Dedifferentiated amniotic fluid mesenchymal stem cell (primary cell): Measurements from ENCODE around the gene GUCY1A2.

Experiments
- DNase-seq: peaks from one replicate; pipeline ENCODE4 v3.0.0-alpha.2; 2016; ENCODE audit errors: extremely low spot score

The GUCY1A2 gene

DNA sequence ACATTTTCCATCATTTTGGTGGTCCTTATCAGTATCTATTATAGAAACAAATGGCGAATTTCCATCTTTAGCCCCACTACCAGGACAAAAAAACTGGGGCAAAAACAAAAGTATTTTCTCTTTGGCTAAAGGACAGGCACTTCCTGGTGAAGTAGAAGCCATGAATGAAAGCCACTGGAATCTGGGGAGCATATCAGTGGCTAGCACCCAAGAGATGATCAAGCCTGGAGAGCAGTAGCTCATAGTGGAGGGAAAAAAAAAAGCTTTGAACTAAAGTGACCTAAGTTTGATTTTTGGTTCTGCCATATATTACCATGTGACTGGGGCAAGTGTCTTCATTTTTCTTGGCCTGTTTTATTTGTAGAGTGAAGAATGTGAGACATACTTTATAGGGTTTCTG, 272.3 kb downstream of the GUCY1A2 start:
- no peak for DNase-seq

DNA sequence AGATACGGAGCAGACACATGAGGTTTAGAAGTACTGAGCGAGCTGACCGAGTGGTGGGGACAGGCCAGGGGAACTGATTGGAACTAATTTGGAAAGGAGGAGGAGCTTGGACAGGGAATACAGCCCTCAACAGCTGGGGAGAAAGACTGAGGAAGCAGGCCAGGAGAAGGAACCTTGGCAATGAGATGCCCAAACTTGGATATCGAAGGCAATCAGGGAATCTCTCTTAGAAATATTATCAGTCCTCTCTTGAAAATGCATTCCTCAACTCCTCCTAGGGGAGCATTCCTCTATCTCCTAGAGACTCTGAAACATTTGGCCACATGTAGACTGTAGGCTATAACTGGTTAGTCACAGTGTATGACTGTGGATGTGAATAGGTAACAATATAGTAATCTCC, 284.6 kb downstream of the GUCY1A2 start:
- DNase-seq: no peak

DNA sequence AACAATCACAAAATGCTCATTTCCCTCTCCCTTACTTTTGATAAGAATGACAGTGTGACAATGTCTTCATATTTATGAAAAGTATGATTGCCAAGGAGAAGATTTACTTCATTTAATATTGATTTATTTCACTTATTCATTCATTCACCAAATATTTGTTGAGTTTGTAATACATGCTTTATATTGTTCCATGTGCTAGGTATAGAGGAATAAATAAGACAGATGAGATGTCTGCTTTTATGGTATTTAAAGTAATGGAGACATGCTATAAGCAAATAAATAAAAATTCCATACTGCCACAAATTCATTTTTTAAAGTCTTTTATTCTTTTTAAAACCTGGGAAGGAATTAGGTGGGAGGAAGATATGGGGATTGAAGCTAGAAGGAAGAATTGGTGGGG, 289.4 kb downstream of the GUCY1A2 start:
- no peak for DNase-seq

DNA sequence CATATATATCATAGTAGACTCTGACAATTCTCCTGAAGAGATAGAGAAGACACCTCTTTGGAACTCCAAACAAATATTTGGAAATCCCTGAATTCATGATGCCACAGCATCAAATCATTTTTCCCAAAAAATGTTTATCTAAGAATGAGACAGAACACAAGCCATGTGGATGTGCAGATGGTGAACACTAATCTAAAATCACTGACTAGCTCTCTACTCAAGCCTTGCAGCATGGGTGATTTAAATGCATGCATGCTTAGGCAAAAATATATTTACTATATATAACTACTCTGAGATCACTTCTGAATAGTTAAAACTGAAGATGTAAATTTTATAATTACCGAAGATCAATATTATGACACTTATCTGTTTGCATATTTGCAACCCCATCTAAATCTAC, 289.9 kb downstream of the GUCY1A2 start:
- no peak for DNase-seq

DNA sequence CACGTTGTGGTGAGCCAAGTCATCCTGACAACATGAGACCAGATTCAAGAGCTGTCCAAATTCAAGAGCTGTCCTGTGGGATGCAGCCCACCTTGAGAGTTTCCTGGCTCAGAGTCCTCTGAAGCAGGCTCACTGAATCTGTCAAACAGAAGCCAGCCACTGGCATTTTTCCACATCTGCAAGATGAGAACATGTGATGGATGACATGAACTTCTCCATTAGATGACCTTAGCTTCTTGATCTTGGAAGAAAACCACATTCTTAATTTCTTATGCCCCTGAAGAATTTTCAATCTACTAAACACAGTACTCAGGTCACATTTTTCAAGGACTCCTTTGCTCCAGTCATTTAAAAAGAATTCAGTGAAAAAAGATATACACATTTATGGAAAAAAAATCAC, 291.0 kb downstream of the GUCY1A2 start:
- no peak for DNase-seq

DNA sequence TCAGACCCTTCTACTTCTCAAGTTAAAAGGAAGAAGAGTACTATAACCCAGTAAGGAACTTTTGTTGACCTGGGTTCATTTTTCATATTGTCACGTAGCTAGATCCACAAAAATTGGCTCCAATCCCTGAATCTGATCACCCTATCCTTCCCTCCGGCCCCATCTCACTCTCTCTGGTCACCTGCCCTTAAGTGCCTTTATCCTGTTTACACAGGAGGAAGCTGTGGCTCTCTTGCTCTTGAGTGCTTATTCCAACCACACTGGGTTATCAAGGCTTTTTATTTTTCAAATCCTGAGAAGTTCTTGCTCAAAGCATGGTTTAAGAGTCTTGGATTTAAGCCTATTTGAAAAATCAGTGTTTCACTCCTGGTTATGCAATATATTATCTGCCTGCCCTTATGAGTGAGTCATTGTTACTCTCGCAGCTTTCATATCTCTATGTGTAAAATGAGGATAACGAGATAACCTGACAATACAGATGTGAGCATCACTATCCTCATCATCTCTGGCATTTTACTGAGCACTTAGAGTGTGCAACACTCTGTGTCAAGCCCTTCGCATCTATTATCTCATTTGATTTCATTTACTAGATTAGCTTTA, 293.9 kb downstream of the GUCY1A2 start:
- DNase-seq: no peak

DNA sequence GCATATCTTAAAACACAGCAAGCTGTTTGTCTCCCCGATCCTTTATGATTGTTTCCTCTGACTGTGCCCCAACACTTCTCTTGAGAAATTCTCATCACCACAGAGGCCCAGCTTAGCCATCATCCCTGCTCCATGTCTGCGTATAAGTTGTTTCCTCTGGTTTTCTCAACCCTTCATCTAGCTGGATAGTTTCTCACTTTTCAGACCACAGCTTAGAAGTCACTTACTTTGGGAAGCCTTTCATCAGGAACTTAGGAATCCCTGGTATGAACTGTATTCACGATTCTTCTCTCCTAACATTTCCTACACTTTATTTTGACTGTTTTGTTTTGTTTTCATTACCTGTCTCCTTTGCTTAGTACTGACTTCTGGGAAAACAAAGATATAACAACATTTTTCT, 295.2 kb downstream of the GUCY1A2 start:
- no peak for DNase-seq

DNA sequence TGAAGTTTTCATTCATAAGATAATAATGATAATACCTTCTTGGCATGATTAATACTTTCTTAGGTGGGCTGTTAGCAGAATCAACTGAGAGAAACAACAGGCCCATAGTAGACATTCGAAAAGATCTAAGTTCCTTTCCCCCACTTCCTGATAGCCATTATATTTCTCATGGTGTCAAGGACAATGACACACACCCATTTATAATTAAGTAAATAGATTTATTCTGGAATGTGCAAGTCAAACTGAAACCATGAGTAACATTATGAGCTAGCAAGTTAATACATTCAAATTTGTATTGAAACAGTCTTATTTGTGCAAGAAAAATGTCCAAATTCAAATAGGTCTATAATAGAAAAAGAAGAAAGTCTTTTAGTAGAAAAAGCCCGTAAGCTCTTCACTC, 301.1 kb downstream of the GUCY1A2 start:
- DNase-seq: no peak

DNA sequence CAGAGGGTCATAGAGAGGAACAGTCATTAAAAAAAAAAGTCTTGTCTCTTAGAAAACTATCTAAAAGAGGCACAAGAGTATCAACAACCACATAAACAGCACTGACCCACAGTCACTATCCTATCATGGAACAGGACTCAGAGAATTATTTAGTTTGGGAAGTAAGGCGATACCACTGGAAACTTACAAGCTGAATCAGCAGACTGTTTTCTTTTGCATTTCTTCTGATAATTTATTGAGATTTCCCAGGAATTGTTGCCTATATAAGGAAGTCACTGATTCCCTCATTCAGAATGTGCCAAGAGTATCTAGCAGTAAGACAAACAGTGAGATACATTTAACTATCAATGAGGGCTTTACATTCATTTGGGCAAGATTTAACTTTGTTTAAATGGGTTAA, 304.1 kb downstream of the GUCY1A2 start:
- DNase-seq: no peak

DNA sequence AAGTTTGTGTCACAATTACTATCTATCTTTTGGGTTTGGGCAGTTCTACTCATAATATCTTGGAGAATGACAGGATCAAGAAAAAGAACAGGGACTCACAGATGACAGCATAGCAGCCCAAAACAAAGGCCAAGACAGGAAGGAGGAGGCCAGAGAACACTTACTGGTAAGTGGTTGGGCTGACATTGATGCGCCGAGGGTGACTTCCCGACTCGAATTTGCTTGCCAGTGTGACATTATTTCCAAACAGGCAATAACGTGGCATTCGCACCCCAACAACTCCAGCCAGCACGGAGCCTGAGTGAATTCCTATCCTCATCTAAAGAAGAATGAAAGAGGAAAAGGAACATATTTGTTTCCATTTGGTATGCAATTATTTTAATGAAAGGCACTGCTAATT, 309.9 kb downstream of the GUCY1A2 start:
- DNase-seq: no peak

DNA sequence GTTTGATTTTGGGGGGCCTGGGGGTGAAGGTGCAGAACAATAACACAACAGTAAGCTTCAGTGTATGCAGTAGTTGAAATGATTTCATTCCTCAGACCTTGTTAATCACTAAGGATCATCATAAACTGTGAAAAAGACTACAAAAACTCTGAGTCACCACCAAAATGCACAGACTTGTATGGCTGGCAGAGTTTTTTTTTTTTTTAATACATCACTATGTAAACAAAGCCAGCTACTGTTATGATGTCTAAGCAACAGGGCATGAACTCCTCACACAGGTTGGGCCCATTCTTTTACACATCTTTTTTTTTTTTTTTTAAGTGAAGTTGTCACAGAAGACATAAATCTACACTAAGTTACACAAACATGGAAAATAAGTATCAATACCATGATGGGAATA, 311.9 kb downstream of the GUCY1A2 start:
- no peak for DNase-seq

DNA sequence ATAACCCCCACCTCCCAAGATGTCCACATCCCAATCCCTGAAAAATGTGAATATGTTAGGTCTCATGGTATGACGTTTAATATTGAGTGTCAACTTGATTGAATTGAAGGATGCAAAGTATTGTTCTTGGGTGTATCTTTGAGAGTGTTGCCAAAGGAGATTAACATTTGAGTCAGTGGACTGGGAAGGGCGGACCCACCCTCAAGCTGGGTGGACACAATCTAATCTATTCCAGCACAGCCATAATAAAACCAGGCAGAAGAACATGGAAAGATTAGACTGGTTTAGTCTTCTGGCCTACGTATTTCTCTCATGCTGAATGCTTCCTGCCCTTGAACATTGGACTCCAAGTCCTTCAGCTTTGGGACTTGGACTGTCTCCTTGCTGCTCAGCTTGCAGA, 315.5 kb downstream of the GUCY1A2 start:
- DNase-seq: no peak

DNA sequence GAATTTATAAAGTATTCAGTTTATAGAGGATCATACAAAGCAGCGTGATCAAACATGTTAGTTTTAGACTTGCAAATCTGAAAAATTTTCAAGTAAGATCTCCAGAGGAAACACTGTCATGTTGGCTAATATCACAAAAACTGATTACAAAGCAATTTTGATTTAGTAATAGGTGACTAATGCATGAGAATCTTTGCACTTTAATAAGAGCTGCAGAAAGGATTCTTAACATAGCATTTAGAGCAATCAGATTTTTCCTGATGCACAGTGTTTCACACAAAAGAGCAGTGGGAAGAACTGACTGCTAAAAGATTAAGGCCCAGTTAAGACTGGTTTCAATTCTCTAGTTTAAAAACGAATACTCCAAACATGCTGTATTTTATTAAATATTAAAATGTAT, 321.2 kb downstream of the GUCY1A2 start:
- DNase-seq: peak; percentile 28

DNA sequence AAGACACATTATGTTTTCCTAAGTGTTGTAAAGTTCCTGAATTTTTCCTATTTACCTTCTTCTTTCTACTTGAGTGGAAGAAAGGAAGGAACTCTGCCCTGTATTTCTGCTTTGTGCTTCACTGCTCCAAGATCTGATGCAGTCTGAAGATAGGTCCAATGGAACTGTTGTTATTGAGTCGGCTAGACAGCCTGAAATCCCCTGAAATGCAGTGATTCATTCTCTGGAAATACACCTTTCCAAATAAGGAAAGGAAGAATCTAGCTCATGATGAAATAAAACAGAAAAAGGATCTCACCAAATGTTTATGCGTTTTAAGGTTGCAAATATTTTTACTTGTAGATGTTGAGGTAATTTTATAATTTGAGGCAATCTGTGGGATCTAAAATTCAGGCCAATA, 322.8 kb downstream of the GUCY1A2 start:
- DNase-seq: peak; percentile 62

DNA sequence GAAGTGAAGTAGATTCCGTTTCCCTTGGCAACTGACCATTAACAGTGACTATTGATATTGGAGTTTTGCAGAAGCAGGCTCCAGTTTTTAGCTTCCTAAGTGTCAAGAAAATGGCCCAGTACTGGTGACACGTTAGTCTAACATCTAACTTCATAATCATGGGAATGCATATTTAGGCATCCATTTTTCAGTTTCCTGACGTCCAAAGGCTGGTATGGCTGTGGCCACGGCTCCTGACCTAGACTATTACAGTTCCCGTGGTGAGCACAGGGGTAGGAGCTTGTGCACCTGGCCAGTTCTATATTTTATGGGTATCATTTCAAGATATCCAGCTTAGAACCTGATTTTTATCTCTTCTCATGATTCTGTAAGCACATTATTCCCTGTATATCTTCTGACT, 323.8 kb downstream of the GUCY1A2 start:
- DNase-seq: no peak

DNA sequence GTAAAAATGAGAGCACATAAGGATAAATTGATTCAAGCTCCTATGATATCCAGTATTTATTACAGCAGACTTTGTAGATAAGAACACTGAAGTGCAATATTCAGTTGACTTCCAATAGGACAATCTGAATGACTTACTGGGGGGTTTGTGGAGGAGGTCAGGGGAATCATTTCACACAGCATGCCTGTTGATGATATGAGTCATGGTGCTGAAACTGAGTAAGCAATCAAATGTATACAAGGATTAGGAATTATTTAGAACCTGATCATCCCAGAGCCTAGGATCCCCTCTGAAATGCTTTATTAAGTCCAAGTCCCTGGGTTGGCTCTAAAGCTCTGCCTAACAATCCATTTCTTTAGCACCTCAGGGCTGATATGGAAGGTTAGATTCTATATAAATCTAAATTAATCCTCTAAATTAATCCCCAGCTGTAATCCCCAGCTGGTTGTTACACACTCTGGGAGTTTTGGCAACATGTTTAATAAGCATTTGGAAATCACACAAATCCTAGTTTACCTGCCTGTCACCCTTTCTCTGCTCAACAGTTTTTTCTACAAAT, 326.4 kb downstream of the GUCY1A2 start:
- no peak for DNase-seq

DNA sequence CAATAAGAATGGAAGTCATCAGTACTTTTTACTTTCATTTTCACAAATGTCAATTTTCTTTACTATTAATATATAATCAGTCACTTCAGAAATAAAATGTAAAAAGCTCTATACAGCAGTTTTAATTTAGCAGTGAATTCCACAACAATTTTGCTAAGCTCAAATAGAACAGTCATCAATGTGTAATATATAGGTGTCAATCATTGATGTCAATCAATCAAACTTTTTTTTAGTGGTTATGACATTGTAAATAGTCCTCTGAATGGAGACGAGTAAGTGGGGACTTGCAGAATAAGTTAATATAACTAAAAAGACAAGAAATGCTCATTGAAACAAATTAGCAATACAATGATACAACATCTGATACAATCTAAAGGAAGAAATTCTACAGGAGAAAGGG, 327.4 kb downstream of the GUCY1A2 start:
- no peak for DNase-seq

DNA sequence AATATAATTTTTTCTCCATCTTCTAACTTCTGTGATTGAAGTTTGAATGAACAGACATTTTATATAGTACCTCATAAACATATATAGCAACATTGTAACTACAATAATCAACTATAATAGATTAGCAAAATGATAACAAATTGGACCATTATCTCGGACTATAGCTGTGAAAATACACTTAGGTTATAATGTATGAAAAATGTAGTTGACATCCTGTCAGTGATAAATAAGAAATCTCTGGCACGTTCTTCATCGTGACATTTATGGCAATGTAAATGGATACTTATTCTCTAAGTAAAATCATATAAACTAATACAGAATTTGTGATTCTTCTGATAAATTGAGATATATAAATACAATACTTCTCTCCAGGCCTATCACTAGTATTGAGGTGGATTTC, 333.3 kb downstream of the GUCY1A2 start:
- no peak for DNase-seq

DNA sequence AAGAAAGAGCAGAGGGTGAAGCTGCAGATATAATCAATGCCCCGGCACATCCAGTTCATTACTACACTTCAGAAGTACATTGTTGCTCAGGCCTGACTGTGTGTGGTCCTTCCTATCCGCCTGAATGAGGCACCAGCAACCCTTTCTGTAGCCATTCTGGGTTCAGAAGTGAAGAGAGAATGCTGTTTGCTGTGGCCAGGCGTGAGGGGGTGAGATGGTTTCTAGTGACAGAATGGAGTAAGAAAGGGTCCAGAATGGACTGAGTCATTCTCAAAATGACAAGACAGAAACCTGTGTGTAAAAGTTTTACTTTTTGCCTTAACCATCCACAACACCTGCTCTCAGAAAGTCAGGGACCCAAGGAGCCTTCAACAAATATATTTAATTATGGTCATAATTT, 334.8 kb downstream of the GUCY1A2 start:
- no peak for DNase-seq

DNA sequence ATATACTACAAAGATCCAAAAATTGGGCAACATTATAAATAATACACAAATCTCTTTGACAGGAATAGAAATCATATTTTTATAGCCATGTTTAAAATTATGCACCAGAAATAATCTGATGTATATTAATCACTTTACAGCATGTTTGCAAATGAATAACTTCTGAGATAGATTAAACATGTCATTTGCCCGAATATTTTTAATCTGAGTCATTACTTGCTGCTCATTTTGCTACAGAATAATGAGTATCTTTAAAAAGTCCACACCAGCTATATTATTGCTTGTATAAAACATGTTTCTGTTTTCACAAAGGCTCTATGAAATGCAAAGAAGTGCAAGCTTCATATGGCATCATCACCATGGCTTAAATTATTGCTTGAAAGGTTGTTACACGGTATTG, 336.8 kb downstream of the GUCY1A2 start:
- DNase-seq: no peak

DNA sequence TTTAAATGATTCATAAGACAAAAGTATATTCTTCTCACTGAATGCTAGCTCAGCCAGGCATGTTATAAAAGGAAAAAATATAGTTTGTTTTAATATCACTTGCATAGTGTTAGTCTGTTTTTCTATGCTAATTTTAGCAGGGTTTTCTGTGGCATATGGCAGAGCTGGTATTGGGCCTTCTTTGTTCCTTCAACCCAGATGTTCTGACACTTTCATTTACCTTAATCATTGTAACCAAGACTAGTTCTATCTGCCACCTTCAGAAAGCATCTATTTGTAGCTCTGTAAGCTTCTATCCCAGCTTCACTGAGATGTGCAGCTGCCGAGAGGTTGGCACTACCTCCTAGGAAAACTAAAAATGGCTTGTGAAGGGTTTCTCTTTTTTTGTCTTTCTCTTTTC, 338.7 kb downstream of the GUCY1A2 start:
- DNase-seq: no peak

DNA sequence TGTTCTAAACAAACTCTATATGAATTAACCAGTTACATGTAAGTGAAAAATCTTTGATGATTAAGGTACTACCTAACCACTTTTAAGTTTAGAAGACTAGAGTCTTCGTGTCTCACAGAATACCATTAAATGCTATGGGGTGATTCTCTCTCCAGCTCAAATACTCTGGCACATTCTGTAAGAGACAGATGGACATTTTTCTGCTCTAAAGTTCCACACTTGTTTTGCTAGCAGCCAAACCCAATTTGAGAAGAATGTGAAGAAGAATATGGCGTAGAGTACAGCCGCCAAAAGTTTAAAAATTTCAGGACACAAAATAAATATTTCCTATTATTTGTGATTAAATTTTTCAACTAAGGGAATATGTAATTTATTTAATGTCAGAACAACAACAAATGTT, 339.1 kb downstream of the GUCY1A2 start:
- no peak for DNase-seq

DNA sequence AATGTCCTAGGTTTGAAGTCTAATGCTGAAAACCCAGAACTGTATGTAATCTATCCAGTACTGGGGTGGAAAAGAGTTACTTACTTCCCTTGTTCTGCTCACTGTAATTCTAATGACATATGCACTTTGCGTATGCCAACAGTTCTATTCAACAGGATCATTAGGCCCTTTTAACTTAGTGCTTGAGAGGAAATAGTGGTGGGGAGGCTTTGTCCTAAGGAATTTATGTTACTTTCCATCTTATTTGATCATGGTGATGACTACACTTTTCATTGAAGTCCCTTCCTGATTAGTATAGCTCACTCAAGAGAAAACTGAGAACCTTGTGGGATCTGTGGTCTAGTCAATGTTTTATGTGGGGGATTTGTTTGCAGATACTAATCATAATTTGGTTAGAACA, 348.2 kb downstream of the GUCY1A2 start:
- DNase-seq: no peak

DNA sequence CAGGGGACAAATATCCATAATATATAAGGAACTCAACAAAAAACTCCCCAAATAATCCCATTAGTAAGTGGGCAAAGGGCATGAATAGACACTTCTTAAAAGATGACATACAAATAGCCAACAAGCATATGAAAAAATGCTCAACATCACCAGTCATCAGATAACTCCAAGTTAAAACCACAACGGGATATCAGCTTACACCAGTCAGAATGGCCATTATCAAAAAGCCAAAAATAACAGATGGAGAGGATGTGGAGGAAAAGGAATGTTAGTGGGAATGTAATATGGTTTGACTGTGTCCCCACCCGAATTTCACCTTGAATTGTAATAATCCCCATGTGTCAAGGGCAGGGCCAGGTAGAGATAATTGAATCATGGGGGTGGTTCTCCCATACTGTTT, 350.1 kb downstream of the GUCY1A2 start:
- DNase-seq: peak; percentile 68
